ENCODE results near the gene REEP3.

Gene REEP3

GRCh38 chr10:63630085-63630930 lies 109.1 kb downstream of the REEP3 start:
- TF ChIP-seq CTCF (IDR thresholded peaks at IDR 0.05) (no peak), ZFX (IDR thresholded peaks at IDR 0.05; ENCODE audit: borderline replicate concordance) (no peak)
- peak overlapping the region; percentile 99 for H3K27ac ChIP-seq

- TF ChIP-seq CTCF (IDR thresholded peaks at IDR 0.05) (no peak), ZFX (IDR thresholded peaks at IDR 0.05; ENCODE audit: borderline replicate concordance) (no peak)
- peak overlapping the region; percentile 99 for H3K27ac ChIP-seq
These were observed 109.9 kb downstream of the REEP3 start for GRCh38 chr10:63630931-63631680.

- H3K27ac ChIP-seq, result peak overlapping the region; percentile 99
- TF ChIP-seq ZFX (IDR thresholded peaks at IDR 0.05; ENCODE audit: borderline replicate concordance) (no peak), CTCF (IDR thresholded peaks at IDR 0.05) (no peak)
These were observed 110.8 kb downstream of the REEP3 start for GRCh38 chr10:63631991-63632390.

GRCh38 chr10:63633677-63634487 lies 112.7 kb downstream of the REEP3 start:
- peak; percentile 70 for TF ChIP-seq CTCF (IDR thresholded peaks at IDR 0.05)
- TF ChIP-seq ZFX (IDR thresholded peaks at IDR 0.05; ENCODE audit: borderline replicate concordance), result no peak
- H3K27ac ChIP-seq, result peak overlapping the region; percentile 65

GRCh38 chr10:63634488-63635065 lies 113.4 kb downstream of the REEP3 start:
- H3K27ac ChIP-seq, result peak overlapping the region; percentile 65
- TF ChIP-seq ZFX (IDR thresholded peaks at IDR 0.05; ENCODE audit: borderline replicate concordance) (no peak), CTCF (IDR thresholded peaks at IDR 0.05) (no peak)

- TF ChIP-seq ZFX (IDR thresholded peaks at IDR 0.05; ENCODE audit: borderline replicate concordance) (no peak), CTCF (IDR thresholded peaks at IDR 0.05) (no peak)
- H3K27ac ChIP-seq, result 0 out of 2 replicates have a peak overlapping the region, but pooled peaks have one; percentile 34
These were observed 115.6 kb downstream of the REEP3 start for GRCh38 chr10:63636812-63637211.
